GM08714 (cell line): ENCODE results near the gene EIF1.
"Not testable (repeated sequence)": the region's sequence is repeated elsewhere in the genome, so short reads cannot be mapped to it uniquely, and the experiment has no call there.

Experiments used
- H3K4me3 ChIP-seq: fragments of 200-500 bp; sonication (Bioruptor generic); 2 replicates; pipeline ENCODE4 v1.5.1; 2014; ENCODE audit warnings: mild to moderate bottlenecking, low read length, inconsistent platforms
- ZNF274 ChIP-seq: IDR thresholded peaks from 2 replicates; pipeline ENCODE4 v1.6.1; 2012; ENCODE audit warnings: mild to moderate bottlenecking, low read depth, low read length

Gene EIF1

GRCh38 chr17:41688641-41689496, at the start of gene EIF1:
Gene EIF1 (plus strand): TSS chr17:41688885. CDS start chr17:41689039, 154 bp downstream.
- H3K4me3 ChIP-seq: peak within 1 kb of the TSS; percentile 92
- no peak for TF ChIP-seq ZNF274

- TF ChIP-seq ZNF274: no peak
- H3K4me3 ChIP-seq: no peak overlapping the region
These were observed 49.7 kb upstream of the EIF1 start for GRCh38 chr17:41638941-41639340.

- TF ChIP-seq ZNF274: no peak
- no peak overlapping the region for H3K4me3 ChIP-seq
These were observed 48.9 kb upstream of the EIF1 start for GRCh38 chr17:41639492-41640473.

GRCh38 chr17:41640596-41640995, 48.1 kb upstream of the EIF1 start:
- not testable (repeated sequence) for H3K4me3 ChIP-seq

- TF ChIP-seq ZNF274: no peak
- no peak overlapping the region for H3K4me3 ChIP-seq
These were observed 46.2 kb upstream of the EIF1 start for GRCh38 chr17:41642252-41643156.

- no peak overlapping the region for H3K4me3 ChIP-seq
- no peak for TF ChIP-seq ZNF274
These were observed 41.5 kb upstream of the EIF1 start for GRCh38 chr17:41647038-41647813.

GRCh38 chr17:41647940-41648410, 40.7 kb upstream of the EIF1 start:
- H3K4me3 ChIP-seq: no peak overlapping the region

GRCh38 chr17:41648411-41649195, 40.1 kb upstream of the EIF1 start:
- H3K4me3 ChIP-seq: no peak overlapping the region
- no peak for TF ChIP-seq ZNF274

More at GRCh38 chr17:41647940-41648410, 40.7 kb upstream of the EIF1 start:
- no peak for TF ChIP-seq ZNF274

- H3K4me3 ChIP-seq: no peak overlapping the region
- TF ChIP-seq ZNF274: no peak
These were observed 38.7 kb upstream of the EIF1 start for GRCh38 chr17:41649923-41650519.

- no peak overlapping the region for H3K4me3 ChIP-seq
- no peak for TF ChIP-seq ZNF274
These were observed 37.7 kb upstream of the EIF1 start for GRCh38 chr17:41650794-41651624.
